GM12878 (cell line): ENCODE measurements around the gene RPS6KA2. TPM values are rescaled to one million over a fixed set of nuclear protein-coding genes. Genes with fewer than 3 reads are reported as not detected.
A peak's percentile ranks its signal among the peaks of the same experiment; 100 is the strongest.

Experiments
- ATAC-seq: fragments of 200-7000 bp; cut with Tn5 transposase; 3 replicates; pipeline ENCODE4 v1.9.1; 2020; ENCODE audit warnings: mild to moderate bottlenecking, moderate library complexity
- BruUV-seq: library from RNA; stranded (reverse); fragments of 400-500 nt; replicated peaks from 2 replicates; lab custom pipeline; 2021; lab: Mats Ljungman, UMichigan
- CTCF ChIA-PET: fragments of 300-600 bp; sonication (Branson Sonifier 250); formaldehyde crosslinking; extraction: SDS; loops from one replicate; lab custom pipeline; 2021; ENCODE audit warnings: inconsistent platforms; lab: Yijun Ruan, JAX
- POLR2A ChIA-PET: fragments of 350-600 bp; formaldehyde crosslinking; extraction: SDS; loops from one replicate; lab custom pipeline; 2021; ENCODE audit warnings: inconsistent platforms; lab: Charles Lee
- RAD21 ChIA-PET: fragments of 300-600 bp; sonication (Branson Sonifier 250); formaldehyde crosslinking; loops from one replicate; lab custom pipeline; 2023; ENCODE audit warnings: antibody characterized with exemption; ENCODE audit not compliant: unreplicated experiment; lab: Charles Lee
- SMC1A ChIA-PET: fragments of 300-600 bp; sonication (Branson Sonifier 250); formaldehyde crosslinking; loops from one replicate; lab custom pipeline; 2023; ENCODE audit not compliant: unreplicated experiment, uncharacterized antibody; lab: Charles Lee
- DNase-seq: peaks from one replicate; pipeline ENCODE4 v3.0.0-alpha.2; 2011; ENCODE audit warnings: low read depth, low spot score
- FAIRE-seq: peaks from 3 replicates; lab custom pipeline; 2011; peaks lifted over from hg19 to GRCh38; lab: Jason Lieb, UNC
- H2AFZ ChIP-seq: 2 replicates; pipeline ENCODE4 v1.6.0; 2011; ENCODE audit warnings: low read depth, low read length, control low read depth; ENCODE audit not compliant: control insufficient read depth
- H3K27ac ChIP-seq: 2 replicates; pipeline ENCODE4 v1.5.1; 2011; ENCODE audit warnings: control low read depth; ENCODE audit not compliant: control insufficient read depth, insufficient read depth
- H3K27me3 ChIP-seq, 2 experiments: replicated peaks in 1 of 2; 2 replicates each; pipeline versions ENCODE4 v1.6.0 to v1.6.1; 2011; ENCODE audit warnings: low read length in 1 of 2; ENCODE audit not compliant: control insufficient read depth in 2 of 2, insufficient read depth in 2 of 2
- H3K36me3 ChIP-seq, 2 experiments: 2 replicates each; pipeline ENCODE4 v1.5.1; 2011; ENCODE audit warnings: low read length in 1 of 2; ENCODE audit not compliant: control insufficient read depth in 2 of 2, insufficient read depth in 2 of 2
- H3K4me1 ChIP-seq: 2 replicates; pipeline ENCODE4 v1.6.1; 2011; ENCODE audit warnings: mild to moderate bottlenecking, low read length, moderate library complexity, mixed read lengths; ENCODE audit not compliant: control insufficient read depth, insufficient read depth
- H3K4me2 ChIP-seq: 2 replicates; pipeline ENCODE4 v1.6.0; 2011; ENCODE audit warnings: control low read depth; ENCODE audit not compliant: control insufficient read depth, insufficient read depth
- H3K4me3 ChIP-seq: fragments of 200-600 bp; sonication (generic); 2 replicates; pipeline ENCODE4 v1.5.1; 2016
- H3K79me2 ChIP-seq: 2 replicates; pipeline ENCODE4 v1.6.0; 2011; ENCODE audit warnings: low read length; ENCODE audit not compliant: control insufficient read depth, insufficient read depth
- H3K9ac ChIP-seq: 2 replicates; pipeline ENCODE4 v1.8.0; 2011; ENCODE audit warnings: low read length, control low read depth, mixed read lengths; ENCODE audit not compliant: control insufficient read depth, insufficient read depth
- H3K9me3 ChIP-seq: replicated peaks from 3 replicates; pipeline ENCODE4 v1.5.1; 2011; ENCODE audit warnings: mild to moderate bottlenecking, low read length; ENCODE audit not compliant: control insufficient read depth, insufficient read depth
- H4K20me1 ChIP-seq: 2 replicates; pipeline ENCODE4 v1.6.0; 2011; ENCODE audit not compliant: control insufficient read depth, insufficient read depth
- BRCA1 ChIP-seq: IDR thresholded peaks from 2 replicates; pipeline ENCODE4 v1.6.1; 2011; ENCODE audit warnings: low read depth, low read length, improper control_type of control experiment
- CHD1 ChIP-seq: IDR thresholded peaks from 2 replicates; pipeline ENCODE4 v1.6.1; 2012; ENCODE audit warnings: low read depth, low read length, improper control_type of control experiment
- EZH2 ChIP-seq: IDR thresholded peaks from 2 replicates; pipeline ENCODE4 v1.6.1; 2012; ENCODE audit warnings: low read depth, mild to moderate bottlenecking, control low read depth, inconsistent platforms, low read length, borderline replicate concordance; ENCODE audit not compliant: control insufficient read depth
- FOXK2 ChIP-seq: fragments of 450-650 bp; IDR thresholded peaks from 2 replicates; pipeline ENCODE4 v1.6.1; 2017; ENCODE audit warnings: mild to moderate bottlenecking, moderate library complexity
- HCFC1 ChIP-seq: fragments of 150-350 bp; IDR thresholded peaks from 2 replicates; pipeline ENCODE4 v1.6.1; 2014; ENCODE audit warnings: low read length
- KLF5 ChIP-seq: fragments of 450-650 bp; IDR thresholded peaks from 2 replicates; pipeline ENCODE4 v1.6.1; 2014; ENCODE audit warnings: mild to moderate bottlenecking; ENCODE audit not compliant: partially characterized antibody
- NR2C1 ChIP-seq: fragments of 450-650 bp; IDR thresholded peaks from 2 replicates; pipeline ENCODE4 v1.6.1; 2017; ENCODE audit warnings: antibody characterized with exemption, mild to moderate bottlenecking, moderate library complexity
- POLR2A ChIP-seq: IDR thresholded peaks from 2 replicates; pipeline ENCODE4 v1.6.1; 2011; ENCODE audit warnings: low read depth, mild to moderate bottlenecking, low read length
- RAD51 ChIP-seq: fragments of 450-650 bp; IDR thresholded peaks from 2 replicates; pipeline ENCODE4 v1.6.1; 2016; ENCODE audit warnings: moderate library complexity, mild to moderate bottlenecking, inconsistent platforms
- RB1 ChIP-seq: fragments of 450-650 bp; formaldehyde crosslinking; IDR thresholded peaks from 2 replicates; pipeline ENCODE4 v1.6.1; 2017; ENCODE audit warnings: mild to moderate bottlenecking, borderline replicate concordance
- RFX5 ChIP-seq: IDR thresholded peaks from 2 replicates; pipeline ENCODE4 v1.6.1; 2011; ENCODE audit warnings: low read depth, low read length, improper control_type of control experiment
- SMAD5 ChIP-seq: IDR thresholded peaks from 2 replicates; pipeline ENCODE4 v1.6.1; 2016; ENCODE audit warnings: antibody characterized with exemption, low read depth
- SUZ12 ChIP-seq: fragments of 200-600 bp; sonication (generic); IDR thresholded peaks from one replicate; pipeline ENCODE4 v1.6.1; 2018; ENCODE audit warnings: antibody characterized with exemption, mild to moderate bottlenecking; ENCODE audit not compliant: unreplicated experiment
- WRNIP1 ChIP-seq: IDR thresholded peaks from 2 replicates; pipeline ENCODE4 v1.6.1; 2011; ENCODE audit warnings: low read depth, low read length, improper control_type of control experiment, borderline replicate concordance
- ZBTB11 ChIP-seq: fragments of 450-650 bp; formaldehyde crosslinking; IDR thresholded peaks from 2 replicates; pipeline ENCODE4 v1.5.0; 2022; ENCODE audit warnings: mild to moderate bottlenecking, missing genetic modification characterization
- ZBTB33 ChIP-seq: fragments of 450-650 bp; IDR thresholded peaks from 2 replicates; pipeline ENCODE4 v1.6.1; 2017; ENCODE audit warnings: mild to moderate bottlenecking
- ZNF207 ChIP-seq: fragments of 450-650 bp; IDR thresholded peaks from 2 replicates; pipeline ENCODE4 v1.6.1; 2014; ENCODE audit warnings: antibody characterized with exemption, mild to moderate bottlenecking, borderline replicate concordance
- ZNF384 ChIP-seq: IDR thresholded peaks from 2 replicates; pipeline ENCODE4 v1.6.1; 2012; ENCODE audit warnings: low read depth, mild to moderate bottlenecking, low read length, improper control_type of control experiment, borderline replicate concordance
- WGBS: methylation state at CpG from one replicate; pipeline ENCODE4 v1.1.6; 2016; ENCODE audit warnings: low lambda C conversion rate; ENCODE audit not compliant: insufficient replicate concordance, insufficient coverage; ENCODE audit errors: missing lambda C conversion rate; 5-methylcytosine and 5-hydroxymethylcytosine counted together
- in situ Hi-C: fragments of 300-500 bp; cut with MboI; formaldehyde crosslinking; loops from 9 replicates; pipeline ENCODE4 v1.14.3; 2018; ENCODE audit warnings: mixed read lengths
- intact Hi-C: fragments of 100-400 bp; cut with micrococcal nuclease; formaldehyde crosslinking; loops from one replicate; pipeline ENCODE4 v1.14.2; 2022; ENCODE audit not compliant: unreplicated experiment
- polyA plus RNA-seq, 11 experiments: library from polyadenylated mRNA; depleted of rRNA in 4 of 11; unstranded in 6 of 11; stranded (reverse) in 5 of 11; fragments of >200 nt; fragmentation: Nextera tagmentation in 4 of 11; fragmentation: Illumina TruSeq in 1 of 11; extraction: Ambion mirVana in 4 of 11; extraction: Trizol in 1 of 11; gene quantifications; 1 replicate in 1 of 11; 2 replicates in 10 of 11; pipeline versions ENCODE4 v1.2.1 to v1.2.3, GENCODE V29; 2011 to 2016; ENCODE audit warnings: inconsistent platforms in 2 of 11, missing spikeins in 2 of 11, low read depth in 1 of 11
- total RNA-seq, 4 experiments: library from RNA; depleted of rRNA in 3 of 4; stranded (reverse); fragments of >200 nt in 3 of 4; fragmentation: Illumina TruSeq in 1 of 4; extraction: Trizol in 1 of 4; gene quantifications; 2 replicates each; pipeline versions ENCODE4 v1.2.1 to v1.2.3, GENCODE V29; 2013 to 2021
- TF ChIP-seq, protein P1 (sequence below): fragments of 150-350 bp; IDR thresholded peaks from 2 replicates; pipeline ENCODE4 v1.6.1; 2014; ENCODE audit warnings: mild to moderate bottlenecking, low read depth, low read length

RPS6KA2 gene
- total and polyA plus RNA-seq, 10 of the 15 experiments (the other 5 are each of a cell fraction or from before 2014, with no cell fraction given): 0.02 to 1.0 (median 0.22) TPM; not detected in 1

- SMC1A ChIA-PET: interaction anchor here (1.2 kb wide), 1 partner anchor 25 kb away, joined by 3 read pairs; no protein-coding TSS in a partner anchor
- RAD21 ChIA-PET: no interaction called here
- H2AFZ ChIP-seq: peak within 1 kb of the TSS; percentile 69
- H3K4me1 ChIP-seq: peaks cover 32% of the 10 kb centered on the region
- H3K9me3 ChIP-seq: no peaks in the 10 kb centered on the region
- no peak within 1 kb of the TSS; the same call in 1 of the 2 replicates for H3K4me3 ChIP-seq
- ATAC-seq: peak; percentile 86
- POLR2A ChIA-PET: interaction anchor here (1.3 to 1.5 kb wide), 2 partner anchors 41 to 244 kb away, joined by 3 read pairs; partner anchors contain the start of gene RPS6KA2
- no peaks in the 10 kb centered on the region for H4K20me1 ChIP-seq
- peak within 1 kb of the TSS; percentile 73 for H3K27ac ChIP-seq
- 82% methylated on average over 9 of the region's 9 CpGs for WGBS
- in situ Hi-C loops (no loop called here), intact Hi-C loops (no loop called here)
- BruUV-seq: no TSS peak
- no peaks in the 10 kb centered on the region for H3K36me3 ChIP-seq
- no peaks in the 10 kb centered on the region for H3K27me3 ChIP-seq
- no peaks in the 10 kb centered on the region for H3K79me2 ChIP-seq
- peak within 1 kb of the TSS; percentile 90 for H3K4me2 ChIP-seq
- DNase-seq: peak; percentile 52
- CTCF ChIA-PET: no interaction called here
- peak within 1 kb of the TSS; percentile 37; the same call in 1 of the 2 replicates for H3K9ac ChIP-seq
- FAIRE-seq: no peak
- TF ChIP-seq RAD51 (peak; percentile 90), ZBTB33 (no peak), ZNF384 (no peak), SMAD5 (no peak), ZNF207 (no peak), CHD1 (no peak), ZBTB11 (CRISPR knock-in tag) (no peak), NR2C1 (no peak), RB1 (no peak), BRCA1 (no peak), SUZ12 (no peak), KLF5 (no peak), RFX5 (no peak), POLR2A (no peak), EZH2 (no peak), FOXK2 (no peak), HCFC1 (peak; percentile 87), WRNIP1 (no peak)
- TF ChIP-seq, protein P1, sequence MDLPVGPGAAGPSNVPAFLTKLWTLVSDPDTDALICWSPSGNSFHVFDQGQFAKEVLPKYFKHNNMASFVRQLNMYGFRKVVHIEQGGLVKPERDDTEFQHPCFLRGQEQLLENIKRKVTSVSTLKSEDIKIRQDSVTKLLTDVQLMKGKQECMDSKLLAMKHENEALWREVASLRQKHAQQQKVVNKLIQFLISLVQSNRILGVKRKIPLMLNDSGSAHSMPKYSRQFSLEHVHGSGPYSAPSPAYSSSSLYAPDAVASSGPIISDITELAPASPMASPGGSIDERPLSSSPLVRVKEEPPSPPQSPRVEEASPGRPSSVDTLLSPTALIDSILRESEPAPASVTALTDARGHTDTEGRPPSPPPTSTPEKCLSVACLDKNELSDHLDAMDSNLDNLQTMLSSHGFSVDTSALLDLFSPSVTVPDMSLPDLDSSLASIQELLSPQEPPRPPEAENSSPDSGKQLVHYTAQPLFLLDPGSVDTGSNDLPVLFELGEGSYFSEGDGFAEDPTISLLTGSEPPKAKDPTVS: no peak
Measured at GRCh38 chr6:166586424-166587156, 40.5 kb downstream of the RPS6KA2 start, which contains the start of gene RAMACL. RAMACL (minus strand) TSS chr6:166586678; CDS start chr6:166586477, 201 bp downstream.
